Stromal cell of bone marrow (primary cell): Measurements from ENCODE around the gene SKOR1.

Experiments
- DNase-seq: peaks from one replicate; pipeline ENCODE4 v3.0.0-alpha.2; 2012; ENCODE audit warnings: low read depth

The SKOR1 gene

GRCh38 chr15:67824976-67825880 is at the start of gene SKOR1:
SKOR1 (plus strand) TSS chr15:67825509; CDS start chr15:67825603, 94 bp downstream.
- no peak for DNase-seq

GRCh38 chr15:67775998-67776397 is 49.3 kb upstream of the SKOR1 start:
- DNase-seq, result no peak

GRCh38 chr15:67776600-67776999 is 48.7 kb upstream of the SKOR1 start:
- no peak for DNase-seq

- DNase-seq, result no peak
These were observed 48.2 kb upstream of the SKOR1 start for GRCh38 chr15:67777071-67777470.

- no peak for DNase-seq
These were observed 47.5 kb upstream of the SKOR1 start for GRCh38 chr15:67777773-67778172.

- DNase-seq, result no peak
These were observed 46.3 kb upstream of the SKOR1 start for GRCh38 chr15:67778968-67779548.

- no peak for DNase-seq
These were observed 45.7 kb upstream of the SKOR1 start for GRCh38 chr15:67779549-67780111.

GRCh38 chr15:67781061-67781460 is 44.2 kb upstream of the SKOR1 start:
- DNase-seq, result no peak

GRCh38 chr15:67781907-67782690 is 43.2 kb upstream of the SKOR1 start:
- DNase-seq, result no peak

- DNase-seq, result no peak
These were observed 42.7 kb upstream of the SKOR1 start for GRCh38 chr15:67782691-67782991.

- no peak for DNase-seq
These were observed 42.0 kb upstream of the SKOR1 start for GRCh38 chr15:67783303-67783702.

- DNase-seq, result no peak
These were observed 41.1 kb upstream of the SKOR1 start for GRCh38 chr15:67784090-67784781.

- DNase-seq, result no peak
These were observed 40.4 kb upstream of the SKOR1 start for GRCh38 chr15:67784856-67785430.

GRCh38 chr15:67785431-67785830 is 39.9 kb upstream of the SKOR1 start:
- no peak for DNase-seq

- no peak for DNase-seq
These were observed 38.7 kb upstream of the SKOR1 start for GRCh38 chr15:67786646-67787045.

- DNase-seq, result no peak
These were observed 36.3 kb upstream of the SKOR1 start for GRCh38 chr15:67788986-67789385.

GRCh38 chr15:67790610-67791319 is 34.5 kb upstream of the SKOR1 start:
- DNase-seq, result no peak

GRCh38 chr15:67792250-67792942 is 32.9 kb upstream of the SKOR1 start:
- DNase-seq, result no peak

GRCh38 chr15:67794832-67795574 is 30.3 kb upstream of the SKOR1 start:
- DNase-seq, result no peak
